Measurements from ENCODE around the gene GADL1. TPM values are rescaled to one million over a fixed set of nuclear protein-coding genes. Genes with fewer than 3 reads are reported as not detected.

GADL1 gene
- under 1 TPM in 1 of 4 donors, not detected in 3; 0.09 TPM for polyA plus RNA-seq
- long read RNA-seq, donor 1: 0 reads
- long read RNA-seq, donor 2: 0 reads
- long read RNA-seq, donor 3: 0 reads
- long read RNA-seq, donor 4: 0 reads
- long read RNA-seq, donor 5: 0 reads
- long read RNA-seq, donor 6: 0 reads
- long read RNA-seq, donor 7: 0 reads
- long read RNA-seq, donor 8: 0 reads
- long read RNA-seq, donor 9: 0 reads
- long read RNA-seq, donor 10: 0 reads

- H3K9me3 ChIP-seq (ENCODE audit: control insufficient read depth in 2 of 2, insufficient read depth in 1 of 2, low read depth in 1 of 2, low read length in 1 of 2): no peaks in the 10 kb centered on the region
- DNase-seq (peak in 1 of 2 donors; percentile 47), FAIRE-seq (no peak)
- peak within 1 kb of the TSS; percentile 33 to 39 (median 36) for H3K4me3 ChIP-seq (ENCODE audit: low read depth in 1 of 3, low read length in 3 of 3)
- H3K27ac ChIP-seq (ENCODE audit: low read depth in 1 of 3, low read length in 2 of 3): no peak within 1 kb of the TSS
- no peaks in the 10 kb centered on the region for H3K4me1 ChIP-seq (ENCODE audit: control insufficient read depth in 3 of 3, insufficient read depth in 2 of 3, low read depth in 1 of 3, low read length in 2 of 3)
- 3 to 6% (median 4%) methylated on average over 38 of the region's 38 CpGs for WGBS, 3 donors
- peaks cover 0 to 31% (median 9%) of the 10 kb centered on the region in 3 donors for H3K27me3 ChIP-seq (ENCODE audit: control insufficient read depth in 3 of 3, insufficient read depth in 3 of 3, low read length in 3 of 3)
- H3K36me3 ChIP-seq (ENCODE audit: control insufficient read depth in 3 of 3, insufficient read depth in 2 of 3, low read depth in 1 of 3, low read length in 3 of 3): no peaks in the 10 kb centered on the region
These were observed at the start of gene GADL1 for GRCh38 chr3:30894521-30895251. Gene GADL1, minus strand, starts transcription at chr3:30894661. Its CDS starts 47 bp downstream, at chr3:30894614.

- Histone ChIP-seq H3K4me3 (ENCODE audit: low read depth in 1 of 3, low read length in 3 of 3) (no peak overlapping the region), H3K27ac (ENCODE audit: low read depth in 1 of 3, low read length in 2 of 3) (no peak overlapping the region), H3K36me3 (ENCODE audit: control insufficient read depth in 3 of 3, insufficient read depth in 2 of 3, low read depth in 1 of 3, low read length in 3 of 3) (no peaks in the 10 kb centered on the region), H3K9me3 (ENCODE audit: control insufficient read depth in 2 of 2, insufficient read depth in 1 of 2, low read depth in 1 of 2, low read length in 1 of 2) (peaks cover 0 to 3% of the 10 kb centered on the region in 2 donors), H3K4me1 (ENCODE audit: control insufficient read depth in 3 of 3, insufficient read depth in 2 of 3, low read depth in 1 of 3, low read length in 2 of 3) (no peaks in the 10 kb centered on the region), H3K27me3 (ENCODE audit: control insufficient read depth in 3 of 3, insufficient read depth in 3 of 3, low read length in 3 of 3) (peaks cover 0 to 2% (median 0%) of the 10 kb centered on the region in 3 donors)
- no peak for FAIRE-seq
- DNase-seq: no peak
- 75 to 84% (median 76%) methylated on average over 2 of the region's 2 CpGs for WGBS, 3 donors
These were observed 49.7 kb upstream of the GADL1 start for GRCh38 chr3:30944124-30944523.

- no peaks in the 10 kb centered on the region for H3K36me3 ChIP-seq (ENCODE audit: control insufficient read depth in 3 of 3, insufficient read depth in 2 of 3, low read depth in 1 of 3, low read length in 3 of 3)
- DNase-seq: no peak
- no peaks in the 10 kb centered on the region for H3K4me1 ChIP-seq (ENCODE audit: control insufficient read depth in 3 of 3, insufficient read depth in 2 of 3, low read depth in 1 of 3, low read length in 2 of 3)
- WGBS, 3 donors: 77 to 84% (median 82%) methylated on average over 6 of the region's 6 CpGs
- H3K4me3 ChIP-seq (ENCODE audit: low read depth in 1 of 3, low read length in 3 of 3): no peak overlapping the region
- peaks cover 0 to 2% (median 0%) of the 10 kb centered on the region in 3 donors for H3K27me3 ChIP-seq (ENCODE audit: control insufficient read depth in 3 of 3, insufficient read depth in 3 of 3, low read length in 3 of 3)
- no peak overlapping the region for H3K27ac ChIP-seq (ENCODE audit: low read depth in 1 of 3, low read length in 2 of 3)
- FAIRE-seq: no peak
- H3K9me3 ChIP-seq (ENCODE audit: control insufficient read depth in 2 of 2, insufficient read depth in 1 of 2, low read depth in 1 of 2, low read length in 1 of 2): peaks cover 0 to 3% of the 10 kb centered on the region in 2 donors
These were observed 48.7 kb upstream of the GADL1 start for GRCh38 chr3:30943206-30943605.

- Histone ChIP-seq H3K9me3 (ENCODE audit: control insufficient read depth in 2 of 2, insufficient read depth in 1 of 2, low read depth in 1 of 2, low read length in 1 of 2) (peaks cover 0 to 3% of the 10 kb centered on the region in 2 donors), H3K27me3 (ENCODE audit: control insufficient read depth in 3 of 3, insufficient read depth in 3 of 3, low read length in 3 of 3) (peaks cover 0 to 2% (median 0%) of the 10 kb centered on the region in 3 donors), H3K4me3 (ENCODE audit: low read depth in 1 of 3, low read length in 3 of 3) (no peak overlapping the region), H3K36me3 (ENCODE audit: control insufficient read depth in 3 of 3, insufficient read depth in 2 of 3, low read depth in 1 of 3, low read length in 3 of 3) (no peaks in the 10 kb centered on the region), H3K27ac (ENCODE audit: low read depth in 1 of 3, low read length in 2 of 3) (no peak overlapping the region), H3K4me1 (ENCODE audit: control insufficient read depth in 3 of 3, insufficient read depth in 2 of 3, low read depth in 1 of 3, low read length in 2 of 3) (no peaks in the 10 kb centered on the region)
- DNase-seq: no peak
- 81 to 92% (median 86%) methylated on average over 2 of the region's 2 CpGs for WGBS, 3 donors
- FAIRE-seq: no peak
These were observed 46.9 kb upstream of the GADL1 start for GRCh38 chr3:30941342-30941741.

GRCh38 chr3:30940740-30941139 lies 46.3 kb upstream of the GADL1 start:
- Histone ChIP-seq H3K36me3 (ENCODE audit: control insufficient read depth in 3 of 3, insufficient read depth in 2 of 3, low read depth in 1 of 3, low read length in 3 of 3) (no peaks in the 10 kb centered on the region), H3K4me1 (ENCODE audit: control insufficient read depth in 3 of 3, insufficient read depth in 2 of 3, low read depth in 1 of 3, low read length in 2 of 3) (no peaks in the 10 kb centered on the region), H3K4me3 (ENCODE audit: low read depth in 1 of 3, low read length in 3 of 3) (no peak overlapping the region), H3K27ac (ENCODE audit: low read depth in 1 of 3, low read length in 2 of 3) (no peak overlapping the region), H3K27me3 (ENCODE audit: control insufficient read depth in 3 of 3, insufficient read depth in 3 of 3, low read length in 3 of 3) (peaks cover 0 to 2% (median 0%) of the 10 kb centered on the region in 3 donors), H3K9me3 (ENCODE audit: control insufficient read depth in 2 of 2, insufficient read depth in 1 of 2, low read depth in 1 of 2, low read length in 1 of 2) (peaks cover 0 to 3% of the 10 kb centered on the region in 2 donors)
- DNase-seq: no peak
- no peak for FAIRE-seq
- 79 to 83% (median 80%) methylated on average over 2 of the region's 2 CpGs for WGBS, 3 donors

- 18 to 31% (median 27%) methylated on average over 6 of the region's 6 CpGs for WGBS, 3 donors
- FAIRE-seq (no peak), DNase-seq (peak in 1 of 2 donors; percentile 22)
- no peaks in the 10 kb centered on the region for H3K27me3 ChIP-seq (ENCODE audit: control insufficient read depth in 3 of 3, insufficient read depth in 3 of 3, low read length in 3 of 3)
- no peak overlapping the region for H3K4me3 ChIP-seq (ENCODE audit: low read depth in 1 of 3, low read length in 3 of 3)
- H3K27ac ChIP-seq (ENCODE audit: low read depth in 1 of 3, low read length in 2 of 3): no peak overlapping the region
- H3K36me3 ChIP-seq (ENCODE audit: control insufficient read depth in 3 of 3, insufficient read depth in 2 of 3, low read depth in 1 of 3, low read length in 3 of 3): no peaks in the 10 kb centered on the region
- H3K4me1 ChIP-seq (ENCODE audit: control insufficient read depth in 3 of 3, insufficient read depth in 2 of 3, low read depth in 1 of 3, low read length in 2 of 3): no peaks in the 10 kb centered on the region
- H3K9me3 ChIP-seq (ENCODE audit: control insufficient read depth in 2 of 2, insufficient read depth in 1 of 2, low read depth in 1 of 2, low read length in 1 of 2): no peaks in the 10 kb centered on the region
These were observed 39.7 kb upstream of the GADL1 start for GRCh38 chr3:30934208-30934550.

GRCh38 chr3:30933478-30934207 lies 39.2 kb upstream of the GADL1 start:
- H3K27ac ChIP-seq (ENCODE audit: low read depth in 1 of 3, low read length in 2 of 3): no peak overlapping the region
- FAIRE-seq: no peak
- no peaks in the 10 kb centered on the region for H3K4me1 ChIP-seq (ENCODE audit: control insufficient read depth in 3 of 3, insufficient read depth in 2 of 3, low read depth in 1 of 3, low read length in 2 of 3)
- no peak overlapping the region for H3K4me3 ChIP-seq (ENCODE audit: low read depth in 1 of 3, low read length in 3 of 3)
- no peaks in the 10 kb centered on the region for H3K9me3 ChIP-seq (ENCODE audit: control insufficient read depth in 2 of 2, insufficient read depth in 1 of 2, low read depth in 1 of 2, low read length in 1 of 2)
- H3K27me3 ChIP-seq (ENCODE audit: control insufficient read depth in 3 of 3, insufficient read depth in 3 of 3, low read length in 3 of 3): no peaks in the 10 kb centered on the region
- no peaks in the 10 kb centered on the region for H3K36me3 ChIP-seq (ENCODE audit: control insufficient read depth in 3 of 3, insufficient read depth in 2 of 3, low read depth in 1 of 3, low read length in 3 of 3)
- DNase-seq: no peak
- WGBS, 3 donors: 11 to 30% (median 22%) methylated on average over 5 of the region's 5 CpGs

GRCh38 chr3:30932513-30933098 lies 38.1 kb upstream of the GADL1 start:
- DNase-seq (no peak), FAIRE-seq (no peak)
- Histone ChIP-seq H3K9me3 (ENCODE audit: control insufficient read depth in 2 of 2, insufficient read depth in 1 of 2, low read depth in 1 of 2, low read length in 1 of 2) (no peaks in the 10 kb centered on the region), H3K4me1 (ENCODE audit: control insufficient read depth in 3 of 3, insufficient read depth in 2 of 3, low read depth in 1 of 3, low read length in 2 of 3) (no peaks in the 10 kb centered on the region), H3K36me3 (ENCODE audit: control insufficient read depth in 3 of 3, insufficient read depth in 2 of 3, low read depth in 1 of 3, low read length in 3 of 3) (no peaks in the 10 kb centered on the region), H3K27me3 (ENCODE audit: control insufficient read depth in 3 of 3, insufficient read depth in 3 of 3, low read length in 3 of 3) (no peaks in the 10 kb centered on the region), H3K4me3 (ENCODE audit: low read depth in 1 of 3, low read length in 3 of 3) (no peak overlapping the region), H3K27ac (ENCODE audit: low read depth in 1 of 3, low read length in 2 of 3) (no peak overlapping the region)
- 53 to 58% (median 54%) methylated on average over 2 of the region's 2 CpGs for WGBS, 3 donors
